HG02623 (cell line): ENCODE results near the gene CLIC5.

Experiments
- ATAC-seq: cut with Tn5 transposase; IDR thresholded peaks from one replicate; pipeline ENCODE4 v1.9.1; 2021; ENCODE audit warnings: moderate library complexity; ENCODE audit not compliant: unreplicated experiment

Gene CLIC5

DNA sequence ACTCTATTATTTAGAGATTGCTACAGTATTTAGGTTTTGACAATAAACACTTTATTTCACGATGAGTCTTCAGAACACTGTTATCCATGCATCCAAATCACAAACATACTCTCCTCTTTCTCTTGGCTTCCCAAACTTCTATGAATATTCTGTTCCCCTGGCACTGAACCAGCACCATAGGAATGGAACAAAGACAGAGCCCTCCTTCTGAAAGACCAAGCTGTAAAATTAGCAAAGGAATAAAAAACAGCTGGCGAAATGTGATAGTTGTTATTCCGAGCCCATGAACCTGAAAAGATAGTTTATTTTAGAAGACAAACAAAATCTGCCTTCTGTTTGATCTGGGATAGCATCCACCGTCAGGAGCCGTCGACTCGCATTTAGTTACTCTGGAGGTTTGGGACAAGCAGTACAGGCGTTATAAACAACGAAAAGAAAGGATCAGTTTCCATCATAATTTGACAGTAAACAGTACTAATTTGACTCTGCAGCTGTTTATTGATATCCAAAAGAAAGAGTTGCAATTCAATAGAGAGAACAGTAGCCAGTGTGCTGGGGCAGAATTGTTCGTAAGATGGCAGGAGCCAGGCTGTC lies 161.4 kb downstream of the CLIC5 start:
- no peak for ATAC-seq

DNA sequence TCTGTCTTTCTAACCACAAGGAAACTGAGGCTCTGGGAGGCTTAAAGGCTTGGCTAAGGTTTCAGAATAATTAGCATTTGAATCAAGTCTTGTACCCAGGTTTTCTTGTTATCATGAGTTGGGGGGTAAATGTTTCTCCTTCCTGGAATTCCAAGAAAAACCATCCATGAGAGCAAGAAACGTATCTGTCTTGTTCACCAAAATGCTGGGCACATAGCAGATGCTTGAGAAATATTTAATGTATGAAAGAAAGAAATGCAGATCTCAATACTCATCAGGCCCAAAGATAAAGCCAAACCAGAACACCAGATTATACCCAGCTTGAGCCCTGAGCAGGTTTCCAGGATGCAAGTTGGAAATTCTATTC lies 164.6 kb downstream of the CLIC5 start:
- ATAC-seq, result no peak

DNA sequence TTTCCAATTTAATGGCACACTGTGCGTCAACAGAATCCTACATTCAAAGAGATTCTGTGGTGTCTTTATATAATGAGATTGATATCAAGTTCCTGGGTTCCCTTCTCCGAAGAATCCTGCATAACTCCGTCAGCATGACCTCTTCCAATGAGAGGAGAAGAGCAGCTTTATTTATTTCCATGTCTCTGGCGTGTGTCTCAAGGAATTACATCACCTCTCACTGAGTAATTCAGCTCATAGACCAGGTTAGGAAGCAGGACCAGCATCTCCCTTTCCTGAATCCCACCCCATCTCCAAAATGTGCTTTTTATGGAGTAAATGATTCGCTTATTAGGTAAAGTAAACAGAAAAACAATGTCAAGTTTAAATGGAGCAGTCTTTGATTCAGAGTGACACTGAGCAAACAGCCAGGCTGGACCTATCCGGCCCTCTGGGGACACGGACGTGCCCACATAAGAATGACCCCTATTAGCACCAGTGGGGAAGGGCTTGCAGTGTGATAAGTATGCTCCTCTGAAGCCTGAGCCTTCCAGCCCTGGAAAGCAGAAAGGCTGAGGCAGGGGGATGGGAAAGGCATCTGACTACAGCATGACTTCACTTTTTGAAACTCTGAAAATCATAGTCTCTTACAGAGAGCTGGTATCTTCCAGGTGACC lies 165.2 kb downstream of the CLIC5 start:
- ATAC-seq, result no peak

GRCh38 chr6:45845567-45845966 lies 170.1 kb downstream of the CLIC5 start:
- ATAC-seq, result no peak

GRCh38 chr6:45844986-45845385 lies 170.7 kb downstream of the CLIC5 start:
- no peak for ATAC-seq

- ATAC-seq, result no peak
Measured at GRCh38 chr6:45843848-45844521, 171.7 kb downstream of the CLIC5 start.

DNA sequence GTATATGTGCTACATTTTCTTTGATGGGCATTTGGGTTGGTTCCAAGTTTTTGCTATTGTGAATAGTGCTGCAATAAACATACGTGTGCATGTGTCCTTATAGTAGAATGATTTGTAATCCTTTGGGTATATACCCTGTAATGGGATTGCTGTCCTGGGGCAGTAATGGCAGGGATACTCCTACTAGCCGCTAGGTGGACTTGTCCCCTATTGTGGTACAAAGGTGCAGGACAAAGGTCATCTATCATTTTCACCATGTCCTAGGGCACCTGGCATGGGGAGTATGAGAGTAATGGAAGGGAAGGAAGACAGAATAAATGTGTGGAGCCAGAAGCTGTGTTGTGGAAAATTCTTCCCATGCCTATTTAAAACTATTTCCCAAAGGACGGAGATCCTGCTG lies 174.6 kb downstream of the CLIC5 start:
- no peak for ATAC-seq

- no peak for ATAC-seq
Measured at GRCh38 chr6:45838996-45839395, 176.7 kb downstream of the CLIC5 start.

DNA sequence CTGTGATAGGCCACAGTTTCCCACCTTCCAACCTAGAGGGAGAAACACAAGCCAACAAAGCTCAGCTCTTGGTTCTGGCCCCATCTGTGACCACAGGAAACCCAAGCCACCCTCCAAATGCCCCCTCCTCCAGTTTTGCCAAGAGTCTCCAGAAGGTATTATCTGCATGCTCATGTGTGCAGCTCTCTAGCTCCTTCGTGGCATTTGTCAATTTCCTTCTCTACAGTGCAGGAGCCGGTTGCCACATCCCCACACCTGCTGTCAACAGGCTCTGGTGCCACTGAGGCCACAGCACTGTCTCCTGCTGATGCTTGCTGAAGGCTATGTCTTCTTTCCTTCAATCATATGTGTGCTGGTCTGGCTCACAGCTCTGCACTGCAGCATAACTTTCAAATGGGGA lies 177.2 kb downstream of the CLIC5 start:
- no peak for ATAC-seq

- no peak for ATAC-seq
Measured at GRCh38 chr6:45837541-45838200, 178.0 kb downstream of the CLIC5 start.

- ATAC-seq, result no peak
Measured at GRCh38 chr6:45836984-45837383, 178.7 kb downstream of the CLIC5 start.

- ATAC-seq, result no peak
Measured at GRCh38 chr6:45836438-45836824, 179.2 kb downstream of the CLIC5 start.

DNA sequence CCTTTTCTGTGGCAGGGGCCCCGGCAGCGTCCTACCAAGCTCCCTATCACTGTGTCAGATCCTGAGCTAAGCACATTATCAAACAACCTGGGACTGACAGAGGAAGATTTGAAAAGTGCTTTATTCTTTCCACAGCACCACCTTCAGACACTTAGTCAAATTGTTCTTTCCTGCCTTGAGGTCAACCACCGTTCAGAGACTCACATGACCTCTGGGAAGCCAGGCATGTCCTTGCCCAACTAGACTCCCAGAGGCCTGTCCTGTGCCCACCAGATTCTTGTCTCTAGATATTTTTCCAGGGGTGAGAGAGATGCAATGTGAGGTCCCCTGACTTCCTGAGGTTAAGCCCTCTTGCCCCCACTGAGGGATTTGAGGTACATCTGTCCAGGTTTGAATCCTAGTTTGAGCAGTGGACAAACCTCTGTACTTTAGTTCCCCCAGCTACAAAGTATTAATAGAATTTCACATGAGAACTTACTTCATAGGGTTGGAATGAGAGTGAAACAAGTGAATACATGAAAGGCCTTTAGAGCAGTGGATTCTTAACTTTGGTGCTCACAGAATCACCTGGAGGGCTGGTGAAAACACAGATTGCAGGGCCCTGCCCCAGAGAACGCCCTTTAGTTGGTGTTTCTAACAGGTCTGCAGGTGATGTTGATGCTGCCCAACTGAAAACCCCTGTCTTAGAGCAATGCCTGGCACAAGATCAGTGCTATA lies 179.8 kb downstream of the CLIC5 start:
- no peak for ATAC-seq

GRCh38 chr6:45832063-45832462 lies 183.6 kb downstream of the CLIC5 start:
- no peak for ATAC-seq
